HG03103 (cell line): Measurements from ENCODE around the gene LMF2.
"Not testable (repeated sequence)": the region's sequence is repeated elsewhere in the genome, so short reads cannot be mapped to it uniquely, and the experiment has no call there.

Experiments
- ATAC-seq: cut with Tn5 transposase; IDR thresholded peaks from one replicate; pipeline ENCODE4 v1.9.1; 2021; ENCODE audit warnings: low read depth; ENCODE audit not compliant: unreplicated experiment

Gene LMF2

GRCh38 chr22:50524676-50525103, 17.2 kb upstream of the LMF2 start:
- ATAC-seq, result no peak

DNA sequence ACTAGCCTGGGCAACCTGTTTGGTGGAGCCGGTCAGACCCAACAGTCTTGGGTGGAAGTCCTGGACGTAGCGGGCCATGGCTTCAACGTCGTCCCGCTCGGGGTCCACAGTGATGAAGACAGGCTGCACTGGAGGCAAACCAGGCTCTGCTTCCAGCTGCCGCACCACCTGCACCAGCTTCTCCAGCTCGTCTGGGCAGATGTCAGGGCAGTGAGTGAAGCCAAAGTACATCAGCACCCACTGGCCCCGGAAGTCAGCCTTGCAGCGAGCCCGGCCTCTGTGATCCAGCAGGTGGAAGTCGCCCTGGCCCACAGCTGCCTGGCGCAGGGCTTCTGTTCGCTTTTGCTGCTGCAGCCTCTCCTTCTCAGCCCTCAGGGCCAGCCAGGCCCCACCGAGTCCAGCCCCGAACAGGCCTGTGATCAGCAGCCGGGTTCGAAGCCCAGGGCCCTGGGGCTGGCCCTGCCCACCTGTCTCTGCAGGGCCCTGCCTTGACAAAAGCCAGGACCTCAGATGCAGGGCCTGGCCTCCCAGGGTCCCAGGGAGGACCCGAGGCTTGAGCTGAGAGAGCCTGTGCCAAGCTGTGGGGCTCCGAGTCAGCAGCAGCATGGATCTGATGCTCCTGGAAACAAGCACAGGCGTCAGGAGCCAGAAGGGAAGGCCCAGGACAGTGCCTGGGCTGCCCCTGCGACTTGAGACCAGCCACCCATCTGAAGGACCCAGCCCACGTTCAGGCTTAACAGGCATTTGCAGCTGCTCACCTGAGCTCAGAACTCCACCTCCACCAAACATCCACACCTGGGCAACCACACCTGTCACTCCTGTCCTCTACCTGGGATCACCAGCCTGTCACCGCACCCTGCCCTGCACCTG, 16.5 kb upstream of the LMF2 start:
- no peak for ATAC-seq

GRCh38 chr22:50523458-50523805, 15.9 kb upstream of the LMF2 start:
- no peak for ATAC-seq

DNA sequence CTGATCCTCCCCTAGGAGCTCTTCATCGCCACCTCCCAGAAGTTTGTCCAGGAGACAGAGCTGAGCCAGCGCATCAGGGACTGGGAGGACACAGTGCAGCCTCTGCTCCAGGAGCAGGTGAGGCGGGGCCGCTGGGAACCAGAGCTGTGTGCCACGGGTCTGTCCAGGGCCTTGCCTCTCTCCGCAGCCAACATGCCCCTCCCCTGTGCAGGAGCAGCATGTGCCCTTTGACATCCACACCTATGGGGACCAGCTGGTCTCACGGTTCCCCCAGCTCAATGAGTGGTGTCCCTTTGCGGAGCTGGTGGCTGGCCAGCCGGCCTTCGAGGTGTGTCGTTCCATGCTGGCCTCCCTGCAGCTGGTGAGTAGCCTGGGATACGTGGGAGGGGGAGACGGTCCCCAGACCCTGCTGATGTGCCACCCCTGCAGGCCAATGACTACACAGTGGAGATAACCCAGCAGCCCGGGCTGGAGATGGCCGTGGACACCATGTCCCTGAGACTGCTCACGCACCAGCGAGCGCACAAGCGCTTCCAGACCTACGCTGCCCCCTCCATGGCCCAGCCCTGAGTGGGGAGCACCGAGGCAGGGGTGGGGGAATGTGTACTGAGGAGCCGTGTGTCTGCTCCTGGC, 15.4 kb upstream of the LMF2 start:
- ATAC-seq, result no peak

DNA sequence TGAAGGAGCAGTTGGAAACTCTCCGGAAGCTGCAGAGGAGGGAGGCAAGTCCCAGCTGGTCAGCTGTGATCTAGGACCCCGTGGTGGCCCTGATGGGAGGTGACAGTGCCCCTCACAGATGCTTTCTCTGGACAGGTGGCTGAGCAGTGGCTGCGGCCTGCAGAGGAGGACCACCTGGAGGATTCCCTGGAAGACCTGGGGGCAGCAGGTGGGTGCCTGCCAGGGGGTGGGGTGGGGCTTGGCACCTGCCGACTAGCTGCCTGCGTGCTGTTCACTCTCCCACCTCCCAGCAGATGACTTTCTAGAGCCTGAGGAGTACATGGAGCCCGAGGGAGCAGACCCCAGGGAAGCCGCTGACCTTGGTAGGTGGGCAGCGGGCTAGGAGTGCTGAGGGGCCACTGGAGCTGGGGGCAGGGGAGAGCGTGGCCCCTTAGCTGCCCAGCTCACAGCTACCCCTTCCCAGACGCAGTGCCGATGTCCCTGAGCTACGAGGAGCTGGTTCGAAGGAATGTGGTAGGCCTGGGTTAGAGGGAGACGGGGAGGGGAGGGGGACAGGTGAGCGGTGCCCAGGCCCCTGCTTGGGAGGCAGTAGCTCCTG, 14.8 kb upstream of the LMF2 start:
- no peak for ATAC-seq

GRCh38 chr22:50521710-50522109, 14.2 kb upstream of the LMF2 start:
- ATAC-seq, result no peak

- ATAC-seq, result no peak
Measured at GRCh38 chr22:50520826-50521453, 13.4 kb upstream of the LMF2 start.

DNA sequence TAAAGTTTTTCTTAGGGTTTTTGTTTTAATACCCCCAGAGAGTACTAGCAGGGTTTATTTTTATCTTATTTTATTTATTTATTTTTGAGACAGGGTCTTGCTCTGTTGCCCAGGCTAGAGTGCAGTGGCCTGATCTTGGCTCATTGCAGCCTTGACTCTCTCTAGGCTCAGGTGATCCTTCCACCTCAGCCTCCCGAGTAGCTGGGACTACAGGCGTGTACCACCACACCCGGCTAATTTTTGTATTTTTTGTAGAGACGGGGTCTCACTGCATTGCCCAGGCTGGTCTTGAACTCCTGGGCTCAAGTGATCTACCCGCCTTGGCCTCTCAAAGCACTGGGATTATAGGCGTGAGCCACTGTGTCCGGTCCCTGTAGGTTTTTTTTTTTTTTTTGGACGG, 12.7 kb upstream of the LMF2 start:
- ATAC-seq, result not testable (repeated sequence)

GRCh38 chr22:50519151-50519550, 11.6 kb upstream of the LMF2 start:
- no peak for ATAC-seq

DNA sequence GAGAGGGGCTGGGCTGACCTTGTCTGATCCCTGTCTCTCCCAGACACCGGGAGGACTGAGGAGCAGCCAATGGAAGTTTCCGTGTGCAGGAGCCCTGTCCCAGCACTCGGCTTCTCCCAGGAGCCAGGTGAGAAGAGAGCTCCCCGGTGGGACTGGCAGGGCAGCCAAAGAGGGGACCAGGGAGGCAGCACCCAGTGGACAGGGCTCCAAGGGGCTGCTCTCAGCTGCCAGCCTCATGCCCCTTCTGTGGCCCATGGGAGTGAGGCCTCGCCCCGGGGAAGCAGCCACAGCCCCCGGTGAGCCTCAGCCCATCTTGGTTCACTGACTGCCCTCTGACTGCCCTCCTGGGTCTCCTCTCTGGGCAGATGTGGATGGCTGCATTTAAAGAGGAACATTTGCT, 11.1 kb upstream of the LMF2 start:
- no peak for ATAC-seq

DNA sequence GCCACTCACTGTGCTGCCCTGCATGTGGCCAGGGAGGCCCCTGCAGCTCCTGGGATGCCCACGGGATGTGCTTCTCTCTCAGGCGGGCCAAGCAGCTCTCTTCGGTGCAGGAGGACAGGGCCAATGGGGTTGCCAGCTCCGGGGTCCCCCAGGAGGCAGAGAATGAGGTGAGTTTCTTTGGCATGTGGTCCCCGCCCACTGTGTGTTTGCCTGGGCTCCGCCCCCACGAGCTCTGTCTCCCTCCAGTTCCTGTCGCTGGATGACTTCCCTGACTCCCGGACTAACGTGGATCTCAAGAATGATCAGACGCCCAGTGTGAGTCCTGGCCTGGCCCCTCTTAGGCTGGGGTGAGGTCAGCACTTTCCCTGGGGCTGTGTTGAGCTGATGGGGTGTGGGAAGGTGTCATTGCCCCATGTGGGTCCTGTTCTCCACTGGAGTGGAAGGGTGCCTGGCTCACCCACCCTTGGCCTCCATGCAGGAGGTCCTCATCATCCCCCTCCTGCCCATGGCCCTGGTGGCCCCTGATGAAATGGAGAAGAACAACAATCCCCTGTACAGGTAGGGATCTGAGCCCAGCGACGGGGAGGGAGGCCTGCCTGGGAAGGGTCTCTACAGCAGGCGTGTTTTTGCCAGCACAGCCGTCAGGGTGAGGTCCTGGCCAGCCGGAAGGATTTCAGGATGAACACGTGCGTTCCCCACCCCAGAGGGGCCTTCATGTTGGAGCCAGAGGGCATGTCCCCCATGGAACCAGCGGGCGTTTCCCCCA, 10.2 kb upstream of the LMF2 start:
- ATAC-seq, result no peak

- no peak for ATAC-seq
Measured at GRCh38 chr22:50516891-50517290, 9.4 kb upstream of the LMF2 start.

GRCh38 chr22:50516068-50516467, 8.6 kb upstream of the LMF2 start:
- ATAC-seq, result no peak

DNA sequence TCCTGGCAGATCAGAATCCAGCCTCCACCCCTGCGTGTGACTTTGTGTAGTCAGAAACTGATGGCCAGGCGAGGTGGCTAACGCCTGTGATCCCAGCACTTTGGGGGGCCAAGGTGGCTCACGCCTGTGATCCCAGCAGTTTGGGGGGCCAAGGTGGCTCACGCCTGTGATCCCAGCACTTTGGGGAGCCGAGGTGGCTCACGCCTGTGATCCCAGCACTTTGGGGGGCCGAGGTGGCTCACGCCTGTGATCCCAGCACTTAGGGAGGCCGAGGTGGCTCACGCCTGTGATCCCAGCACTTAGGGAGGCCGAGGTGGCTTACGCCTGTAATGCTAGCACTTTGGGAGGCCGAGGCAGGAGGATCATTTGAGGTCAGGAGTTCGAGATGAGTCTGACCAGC, 5.7 kb upstream of the LMF2 start:
- no peak for ATAC-seq

DNA sequence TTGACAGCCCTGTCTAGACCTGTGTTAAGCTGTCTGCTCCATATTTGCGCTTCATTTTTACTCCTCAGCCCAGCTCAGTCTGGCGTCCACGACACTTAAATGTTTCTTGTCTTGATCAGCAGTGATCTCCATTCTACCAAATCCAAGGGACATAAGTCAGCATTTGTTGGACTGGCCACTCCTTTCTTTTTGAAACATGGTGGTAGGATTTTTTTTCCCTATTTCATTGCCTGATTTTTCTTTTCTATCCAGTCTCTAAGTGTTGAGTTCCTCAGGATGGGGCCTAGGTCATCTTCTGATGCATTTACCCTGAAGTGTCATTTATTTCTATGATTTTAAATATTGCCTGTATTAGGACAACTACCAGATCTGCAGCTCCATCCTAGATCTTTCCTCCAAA, 1.4 kb upstream of the LMF2 start:
- no peak for ATAC-seq

- peak; percentile 63 for ATAC-seq
Measured at GRCh38 chr22:50507991-50508884, 736 bp upstream of the LMF2 start, which contains the start of gene NCAPH2. Gene NCAPH2 (plus strand): TSS chr22:50508224. CDS start chr22:50508338, 114 bp downstream.

- ATAC-seq, result no peak
Measured at GRCh38 chr22:50506611-50507420, 686 bp downstream of the LMF2 start.

- ATAC-seq, result no peak
Measured at GRCh38 chr22:50505776-50506610, 1.5 kb downstream of the LMF2 start.
